H1 (cell line): Measurements from ENCODE around the gene WDR49. TPM values are rescaled to one million over a fixed set of nuclear protein-coding genes. Genes with fewer than 3 reads are reported as not detected.

Source experiments
- CTCF ChIA-PET: fragments of 300-600 bp; sonication (Branson Sonifier 250); formaldehyde crosslinking; loops from one replicate; lab custom pipeline; 2021; ENCODE audit not compliant: partially characterized antibody; lab: Charles Lee
- POLR2A ChIA-PET: fragments of 300-600 bp; sonication (Branson Sonifier 250); formaldehyde crosslinking; loops from one replicate; lab custom pipeline; 2021; ENCODE audit warnings: inconsistent platforms; ENCODE audit not compliant: partially characterized antibody; lab: Charles Lee
- DNase-seq, 2 experiments: peaks; one replicate each; pipeline versions ENCODE4 v3.0.0 to v3.0.0-alpha.2; 2010 to 2022; ENCODE audit warnings: low spot score in 2 of 2, low read depth in 1 of 2, mixed read lengths in 1 of 2
- FAIRE-seq: peaks from 2 replicates; lab custom pipeline; 2011; peaks lifted over from hg19 to GRCh38; lab: Jason Lieb, UNC
- H2AFZ ChIP-seq: 2 replicates; pipeline ENCODE4 v1.8.1; 2012; ENCODE audit warnings: low read length, inconsistent platforms
- H2AK5ac ChIP-seq: 2 replicates; pipeline ENCODE4 v1.6.1; 2013; ENCODE audit warnings: low read depth, low read length
- H2BK120ac ChIP-seq: replicated peaks from 2 replicates; pipeline ENCODE3; 2013; ENCODE audit warnings: low read depth, low read length, inconsistent platforms
- H2BK12ac ChIP-seq: 2 replicates; pipeline ENCODE4 v1.6.1; 2013; ENCODE audit warnings: low read depth, low read length
- H2BK15ac ChIP-seq: 2 replicates; pipeline ENCODE4 v1.6.1; 2013; ENCODE audit warnings: low read length
- H2BK20ac ChIP-seq: 2 replicates; pipeline ENCODE4 v1.6.1; 2013; ENCODE audit warnings: low read length
- H2BK5ac ChIP-seq: 2 replicates; pipeline ENCODE4 v1.6.1; 2013; ENCODE audit warnings: low read depth, low read length
- H3K14ac ChIP-seq: 2 replicates; pipeline ENCODE4 v1.6.1; 2013; ENCODE audit warnings: inconsistent platforms; ENCODE audit not compliant: insufficient read length
- H3K18ac ChIP-seq: 2 replicates; pipeline ENCODE4 v1.6.1; 2013; ENCODE audit warnings: low read length; ENCODE audit errors: extremely low read depth
- H3K23ac ChIP-seq: 2 replicates; pipeline ENCODE4 v1.6.1; 2013; ENCODE audit warnings: inconsistent platforms; ENCODE audit not compliant: insufficient read length
- H3K23me2 ChIP-seq: 2 replicates; pipeline ENCODE4 v1.6.1; 2013; ENCODE audit warnings: low read depth, low read length
- H3K27ac ChIP-seq: 2 replicates; pipeline ENCODE4 v1.6.1; 2011; ENCODE audit warnings: low read depth, low read length, inconsistent platforms
- H3K27me3 ChIP-seq, 4 experiments: replicated peaks in 1 of 4; 1 replicate in 1 of 4; 2 replicates in 3 of 4; pipeline versions ENCODE4 v1.6.1 to v1.8.1; 2011 to 2013; ENCODE audit warnings: low read length in 3 of 4, mild to moderate bottlenecking in 3 of 4, inconsistent platforms in 2 of 4, mixed read lengths in 2 of 4, moderate library complexity in 1 of 4; ENCODE audit not compliant: control insufficient read depth in 3 of 4, insufficient read depth in 3 of 4; ENCODE audit errors: extremely low read depth in 1 of 4
- H3K36me3 ChIP-seq, 4 experiments: 2 replicates each; pipeline versions ENCODE4 v1.6.1 to v1.8.1; 2011 to 2013; ENCODE audit warnings: mild to moderate bottlenecking in 4 of 4, low read length in 3 of 4, moderate library complexity in 2 of 4, control low read depth in 1 of 4, inconsistent platforms in 1 of 4; ENCODE audit not compliant: insufficient read depth in 4 of 4, control insufficient read depth in 2 of 4
- H3K4ac ChIP-seq: replicated peaks from 2 replicates; pipeline ENCODE3; 2013; ENCODE audit warnings: low read length, low read depth, mixed read lengths, inconsistent platforms; ENCODE audit not compliant: insufficient read length
- H3K4me1 ChIP-seq, 4 experiments: replicated peaks in 1 of 4; 1 replicate in 1 of 4; 2 replicates in 3 of 4; pipeline versions ENCODE4 v1.6.1 to v1.8.1; 2011 to 2013; ENCODE audit warnings: low read length in 3 of 4, inconsistent platforms in 2 of 4, mixed read lengths in 1 of 4; ENCODE audit not compliant: insufficient read depth in 4 of 4, control insufficient read depth in 3 of 4
- H3K4me2 ChIP-seq, 2 experiments: 2 replicates each; pipeline versions ENCODE4 v1.6.1 to v1.8.1; 2011 to 2013; ENCODE audit warnings: low read depth in 2 of 2, low read length in 2 of 2, control low read depth in 1 of 2, inconsistent platforms in 1 of 2, mild to moderate bottlenecking in 1 of 2; ENCODE audit not compliant: insufficient read depth in 1 of 2
- H3K4me3 ChIP-seq, 4 experiments: fragments of 200-600, 300-600 bp in 1 of 4; sonication (generic), shearing (Covaris generic), sonication (Bioruptor Twin) in 1 of 4; 2 replicates each; pipeline versions ENCODE4 v1.5.1 to v1.8.1; 2011 to 2016; ENCODE audit warnings: low read length in 4 of 4, low read depth in 3 of 4, control low read depth in 2 of 4, inconsistent platforms in 2 of 4, mild to moderate bottlenecking in 2 of 4, mixed read lengths in 1 of 4, moderate library complexity in 1 of 4; ENCODE audit not compliant: insufficient read depth in 2 of 4; ENCODE audit errors: extremely low read depth in 1 of 4
- H3K56ac ChIP-seq: replicated peaks from 2 replicates; pipeline ENCODE3; 2013; ENCODE audit warnings: low read depth, mild to moderate bottlenecking, mixed read lengths, low read length, inconsistent platforms; ENCODE audit not compliant: insufficient read length
- H3K79me1 ChIP-seq: 2 replicates; pipeline ENCODE4 v1.6.1; 2013; ENCODE audit warnings: low read depth, low read length, control low read depth
- H3K79me2 ChIP-seq, 2 experiments: 2 replicates each; pipeline versions ENCODE4 v1.6.1 to v1.8.1; 2012 to 2013; ENCODE audit warnings: low read length in 2 of 2, mild to moderate bottlenecking in 2 of 2, inconsistent platforms in 1 of 2; ENCODE audit not compliant: insufficient read depth in 2 of 2, control insufficient read depth in 1 of 2
- H3K9ac ChIP-seq, 4 experiments: replicated peaks in 1 of 4; 1 replicate in 1 of 4; 2 replicates in 3 of 4; pipeline versions ENCODE4 v1.6.1 to v1.8.1; 2011 to 2013; ENCODE audit warnings: low read depth in 3 of 4, low read length in 3 of 4, control low read depth in 2 of 4, mild to moderate bottlenecking in 2 of 4, moderate library complexity in 2 of 4, inconsistent platforms in 1 of 4; ENCODE audit errors: extremely low read depth in 1 of 4
- H3K9me3 ChIP-seq, 2 experiments: 2 replicates each; pipeline versions ENCODE4 v1.6.1 to v1.8.1; 2012 to 2013; ENCODE audit warnings: mild to moderate bottlenecking in 2 of 2, moderate library complexity in 2 of 2, control low read depth in 1 of 2, inconsistent platforms in 1 of 2, low read depth in 1 of 2, low read length in 1 of 2, mixed read lengths in 1 of 2; ENCODE audit not compliant: insufficient read depth in 2 of 2
- H4K20me1 ChIP-seq, 2 experiments: replicated peaks in 1 of 2; 2 replicates each; pipeline versions ENCODE3 to v1.8.1; 2011 to 2013; ENCODE audit warnings: inconsistent platforms in 2 of 2, low read length in 2 of 2, mild to moderate bottlenecking in 1 of 2; ENCODE audit not compliant: insufficient read depth in 2 of 2, control insufficient read depth in 1 of 2
- H4K5ac ChIP-seq: 2 replicates; pipeline ENCODE4 v1.6.1; 2013; ENCODE audit warnings: low read length, low read depth, mixed read lengths, inconsistent platforms; ENCODE audit not compliant: insufficient read length
- H4K8ac ChIP-seq: 2 replicates; pipeline ENCODE4 v1.8.0; 2013; ENCODE audit warnings: mild to moderate bottlenecking, moderate library complexity, low read length, inconsistent platforms; ENCODE audit not compliant: insufficient read depth; ENCODE audit errors: extremely low read depth
- H4K91ac ChIP-seq: replicated peaks from 2 replicates; pipeline ENCODE3; 2013; ENCODE audit warnings: low read length, mixed read lengths, inconsistent platforms; ENCODE audit not compliant: insufficient read length
- CTBP2 ChIP-seq: IDR thresholded peaks from 2 replicates; pipeline ENCODE4 v1.7.0; 2011; ENCODE audit warnings: borderline replicate concordance, mild to moderate bottlenecking, moderate library complexity, mixed read lengths, low read length; ENCODE audit not compliant: insufficient read depth, insufficient read length
- GTF2F1 ChIP-seq: IDR thresholded peaks from 2 replicates; pipeline ENCODE4 v1.6.1; 2012; ENCODE audit warnings: low read depth, low read length, improper control_type of control experiment, borderline replicate concordance
- HDAC2 ChIP-seq, 2 experiments: fragments of 300-600 bp in 1 of 2; sonication (generic) in 1 of 2; IDR thresholded peaks; 2 replicates each; pipeline ENCODE4 v1.6.1; 2011 to 2012; ENCODE audit warnings: low read depth in 2 of 2, low read length in 2 of 2, mild to moderate bottlenecking in 2 of 2, moderate library complexity in 2 of 2, borderline replicate concordance in 1 of 2, inconsistent platforms in 1 of 2
- KDM4A ChIP-seq: IDR thresholded peaks from one replicate; pipeline ENCODE4 v1.7.1; 2012; ENCODE audit warnings: low read depth, mild to moderate bottlenecking, moderate library complexity, low read length, inconsistent platforms; ENCODE audit not compliant: severe bottlenecking
- MAX ChIP-seq: IDR thresholded peaks from 2 replicates; pipeline ENCODE4 v1.6.1; 2012; ENCODE audit warnings: inconsistent platforms
- PHF8 ChIP-seq: fragments of 200-600 bp; sonication (generic); conservative IDR thresholded peaks from 2 replicates; pipeline ENCODE4 v1.7.1; 2012; ENCODE audit warnings: low read depth, mild to moderate bottlenecking, inconsistent platforms, low read length, moderate library complexity
- RFX5 ChIP-seq: IDR thresholded peaks from 2 replicates; pipeline ENCODE4 v1.6.1; 2011; ENCODE audit warnings: low read depth, low read length, improper control_type of control experiment, borderline replicate concordance
- RXRA ChIP-seq: IDR thresholded peaks from 2 replicates; pipeline ENCODE4 v1.6.1; 2011; ENCODE audit warnings: low read depth, mild to moderate bottlenecking, low read length, moderate library complexity; ENCODE audit not compliant: insufficient read depth
- SIRT6 ChIP-seq: IDR thresholded peaks from one replicate; pipeline ENCODE4 v1.7.1; 2012; ENCODE audit warnings: low read length, inconsistent platforms
- SRF ChIP-seq: IDR thresholded peaks from 2 replicates; pipeline ENCODE4 v1.6.1; 2011; ENCODE audit warnings: mild to moderate bottlenecking, low read depth, low read length, moderate library complexity
- TEAD4 ChIP-seq: IDR thresholded peaks from 2 replicates; pipeline ENCODE4 v1.6.1; 2012; ENCODE audit warnings: low read depth, low read length, inconsistent platforms, mixed read lengths
- WGBS, 2 experiments: shearing (Covaris generic) in 1 of 2; methylation state at CpG; one replicate each; pipeline versions ENCODE4 v1.1.6 to v1.1.7; 2013 to 2015; ENCODE audit warnings: low lambda C conversion rate in 2 of 2, mixed read lengths in 2 of 2, inconsistent platforms in 1 of 2, low coverage in 1 of 2, missing lambda C conversion rate in 1 of 2; ENCODE audit not compliant: insufficient replicate concordance in 2 of 2, insufficient coverage in 1 of 2, insufficient read length in 1 of 2; ENCODE audit errors: extremely low coverage in 1 of 2, missing lambda C conversion rate in 1 of 2; 5-methylcytosine and 5-hydroxymethylcytosine counted together
- polyA plus RNA-seq, 7 experiments: library from polyadenylated mRNA; depleted of rRNA in 3 of 7; stranded (reverse) in 5 of 7; unstranded in 2 of 7; fragments of >200 nt in 5 of 7; fragments of 200-250 nt in 2 of 7; gene quantifications; 1 replicate in 5 of 7; 2 replicates in 1 of 7; 4 replicates in 1 of 7; pipeline versions ENCODE4 v1.2.1 to v1.2.3, GENCODE V29; 2011 to 2013; ENCODE audit warnings: missing spikeins in 2 of 7, mixed read lengths in 2 of 7
- total RNA-seq: library from RNA; stranded (reverse); fragmentation: NEBNext Ultra II Directional; extraction: Animal tissue kit (Norgen Biotek cat#: 25700); gene quantifications from 2 replicates; pipeline ENCODE4 v1.2.1, GENCODE V29; 2021

WDR49 gene
- total and polyA plus RNA-seq, 2 of the 8 experiments (the other 6 are each of a cell fraction or from before 2014, with no cell fraction given) = 0.50 to 1.7 TPM

- Histone ChIP-seq H3K79me2 (no peaks in the 10 kb centered on the region), H3K23ac (no peak overlapping the region), H2AK5ac (no peak overlapping the region), H3K9me3 (peaks cover 0 to 4% of the 10 kb centered on the region in 2 experiments; a peak in 1 of 4 replicates), H3K56ac (no peak overlapping the region), H2BK5ac (peak overlapping the region; percentile 84), H3K9ac (peak overlapping the region in 3 of 4 experiments; percentile 0 to 56 (median 35); a peak in 4 of 7 replicates), H3K4me1 (peaks cover 3 to 15% (median 10%) of the 10 kb centered on the region in 4 experiments; a peak in 5 of 7 replicates), H2BK120ac (peak overlapping the region; percentile 4), H3K4me2 (peak overlapping the region; percentile 4 to 45; a peak in 2 of 4 replicates), H2BK15ac (no peak overlapping the region), H4K91ac (no peak overlapping the region), H4K8ac (no peak overlapping the region), H3K4me3 (peak overlapping the region in 1 of 4 experiments; percentile 29; a peak in 1 of 8 replicates), H2AFZ (peak overlapping the region; percentile 54; the same call in 1 of the 2 replicates), H3K4ac (no peak overlapping the region), H3K27ac (peak overlapping the region; percentile 95), H3K14ac (no peak overlapping the region), H3K79me1 (no peaks in the 10 kb centered on the region; the same call in 1 of the 2 replicates), H4K20me1 (no peaks in the 10 kb centered on the region), H2BK20ac (peak overlapping the region; percentile 23), H3K36me3 (no peaks in the 10 kb centered on the region), H4K5ac (peak overlapping the region; percentile 68), H3K23me2 (no peaks in the 10 kb centered on the region), H3K18ac (no peak overlapping the region), H2BK12ac (peak overlapping the region; percentile 72; the same call in 1 of the 2 replicates), H3K27me3 (no peaks in the 10 kb centered on the region)
- CTCF ChIA-PET = interaction anchor here (1.0 kb wide), 1 partner anchor 31 kb away, joined by 5 read pairs; no protein-coding TSS in a partner anchor
- TF ChIP-seq MAX = no peak
- TF ChIP-seq KDM4A = no peak
- TF ChIP-seq SIRT6 = no peak
- TF ChIP-seq CTBP2 = no peak
- TF ChIP-seq SRF = no peak
- no peak for TF ChIP-seq TEAD4
- no peak for TF ChIP-seq HDAC2 (IDR thresholded peaks at IDR 0.05; ENCODE audit: borderline replicate concordance in 1 of 2, low read depth in 2 of 2, low read length in 2 of 2)
- TF ChIP-seq GTF2F1 = no peak
- TF ChIP-seq RXRA = no peak
- TF ChIP-seq PHF8 = no peak
- no peak for TF ChIP-seq RFX5
- 56% methylated on average over 1 of the region's 1 CpG; no CpG with 5 or more reads in 1 of the 2 experiments for WGBS, 2 experiments
- POLR2A ChIA-PET = interaction anchor here (0.7 to 3.6 kb wide), 4 partner anchors 12 to 253 kb away, joined by 3 to 12 read pairs (median 3); no protein-coding TSS in a partner anchor
- peak; percentile 63 for FAIRE-seq
- DNase-seq = no peak
These were observed 587 bp downstream of the WDR49 start for GRCh38 chr3:167653155-167653554.
